BJ (cell line): ENCODE measurements around the gene KIF3A. TPM values are rescaled to one million over a fixed set of nuclear protein-coding genes. Genes with fewer than 3 reads are reported as not detected.

Source experiments
- CTCF ChIA-PET: fragments of 350-600 bp; formaldehyde crosslinking; extraction: SDS; loops from one replicate; lab custom pipeline; 2021; ENCODE audit warnings: antibody characterized with exemption, inconsistent platforms; lab: Yijun Ruan, JAX
- POLR2A ChIA-PET: fragments of 300-600 bp; sonication (Branson Sonifier 250); formaldehyde crosslinking; extraction: SDS; loops from one replicate; lab custom pipeline; 2021; ENCODE audit warnings: antibody characterized with exemption; lab: Charles Lee
- DNase-seq: peaks from one replicate; pipeline ENCODE4 v3.0.0-alpha.2; 2011; ENCODE audit warnings: low read depth
- H3K27me3 ChIP-seq: 2 replicates; pipeline ENCODE4 v1.6.0; 2011; ENCODE audit warnings: low read length; ENCODE audit not compliant: control insufficient read depth, insufficient read depth
- H3K36me3 ChIP-seq: 2 replicates; pipeline ENCODE4 v1.5.1; 2011; ENCODE audit warnings: low read length; ENCODE audit not compliant: control insufficient read depth, insufficient read depth
- H3K4me3 ChIP-seq: 2 replicates; pipeline ENCODE4 v1.5.1; 2011; ENCODE audit warnings: low read depth, mild to moderate bottlenecking, control low read depth, low read length
- polyA plus RNA-seq: library from polyadenylated mRNA; depleted of rRNA; stranded (reverse); fragments of >200 nt; gene quantifications from 2 replicates; pipeline ENCODE4 v1.2.3, GENCODE V29; 2011
- TF ChIP-seq, protein P1 (sequence below): IDR thresholded peaks from 2 replicates; pipeline ENCODE4 v1.5.1; 2011; ENCODE audit warnings: low read depth, mild to moderate bottlenecking, control low read depth, inconsistent platforms, low read length, moderate library complexity; ENCODE audit not compliant: insufficient read depth

KIF3A gene
- polyA plus RNA-seq, 1 experiment, result 2.9 TPM

DNA sequence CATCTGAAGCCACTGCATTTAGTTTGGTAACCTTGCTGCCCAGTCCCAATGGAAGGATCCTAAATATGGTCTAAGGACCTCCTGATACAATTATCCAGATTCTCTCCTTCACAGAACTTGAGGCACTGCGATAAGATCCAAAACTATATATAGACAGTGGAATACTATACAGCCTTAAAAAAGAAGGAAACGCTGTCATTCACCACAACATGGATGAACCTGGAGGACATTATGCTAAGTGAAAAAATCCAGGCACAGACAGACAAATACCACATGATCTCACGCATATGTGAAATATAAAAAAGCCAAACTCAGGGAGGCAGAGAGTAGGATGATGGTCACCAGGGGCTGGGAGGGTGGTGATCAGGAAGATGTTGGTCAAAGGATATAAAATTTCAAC lies 66.3 kb downstream of the KIF3A start:
- ChIA-PET CTCF (interaction anchor here (0.6 kb wide), 1 partner anchor 16 kb away, joined by 3 read pairs; no protein-coding TSS in a partner anchor), POLR2A (no interaction called here)
- Histone ChIP-seq H3K27me3 (no peaks in the 10 kb centered on the region), H3K36me3 (no peaks in the 10 kb centered on the region), H3K4me3 (no peak overlapping the region)
- TF ChIP-seq, protein P1, sequence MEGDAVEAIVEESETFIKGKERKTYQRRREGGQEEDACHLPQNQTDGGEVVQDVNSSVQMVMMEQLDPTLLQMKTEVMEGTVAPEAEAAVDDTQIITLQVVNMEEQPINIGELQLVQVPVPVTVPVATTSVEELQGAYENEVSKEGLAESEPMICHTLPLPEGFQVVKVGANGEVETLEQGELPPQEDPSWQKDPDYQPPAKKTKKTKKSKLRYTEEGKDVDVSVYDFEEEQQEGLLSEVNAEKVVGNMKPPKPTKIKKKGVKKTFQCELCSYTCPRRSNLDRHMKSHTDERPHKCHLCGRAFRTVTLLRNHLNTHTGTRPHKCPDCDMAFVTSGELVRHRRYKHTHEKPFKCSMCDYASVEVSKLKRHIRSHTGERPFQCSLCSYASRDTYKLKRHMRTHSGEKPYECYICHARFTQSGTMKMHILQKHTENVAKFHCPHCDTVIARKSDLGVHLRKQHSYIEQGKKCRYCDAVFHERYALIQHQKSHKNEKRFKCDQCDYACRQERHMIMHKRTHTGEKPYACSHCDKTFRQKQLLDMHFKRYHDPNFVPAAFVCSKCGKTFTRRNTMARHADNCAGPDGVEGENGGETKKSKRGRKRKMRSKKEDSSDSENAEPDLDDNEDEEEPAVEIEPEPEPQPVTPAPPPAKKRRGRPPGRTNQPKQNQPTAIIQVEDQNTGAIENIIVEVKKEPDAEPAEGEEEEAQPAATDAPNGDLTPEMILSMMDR, result no peak
- DNase-seq, result no peak

DNA sequence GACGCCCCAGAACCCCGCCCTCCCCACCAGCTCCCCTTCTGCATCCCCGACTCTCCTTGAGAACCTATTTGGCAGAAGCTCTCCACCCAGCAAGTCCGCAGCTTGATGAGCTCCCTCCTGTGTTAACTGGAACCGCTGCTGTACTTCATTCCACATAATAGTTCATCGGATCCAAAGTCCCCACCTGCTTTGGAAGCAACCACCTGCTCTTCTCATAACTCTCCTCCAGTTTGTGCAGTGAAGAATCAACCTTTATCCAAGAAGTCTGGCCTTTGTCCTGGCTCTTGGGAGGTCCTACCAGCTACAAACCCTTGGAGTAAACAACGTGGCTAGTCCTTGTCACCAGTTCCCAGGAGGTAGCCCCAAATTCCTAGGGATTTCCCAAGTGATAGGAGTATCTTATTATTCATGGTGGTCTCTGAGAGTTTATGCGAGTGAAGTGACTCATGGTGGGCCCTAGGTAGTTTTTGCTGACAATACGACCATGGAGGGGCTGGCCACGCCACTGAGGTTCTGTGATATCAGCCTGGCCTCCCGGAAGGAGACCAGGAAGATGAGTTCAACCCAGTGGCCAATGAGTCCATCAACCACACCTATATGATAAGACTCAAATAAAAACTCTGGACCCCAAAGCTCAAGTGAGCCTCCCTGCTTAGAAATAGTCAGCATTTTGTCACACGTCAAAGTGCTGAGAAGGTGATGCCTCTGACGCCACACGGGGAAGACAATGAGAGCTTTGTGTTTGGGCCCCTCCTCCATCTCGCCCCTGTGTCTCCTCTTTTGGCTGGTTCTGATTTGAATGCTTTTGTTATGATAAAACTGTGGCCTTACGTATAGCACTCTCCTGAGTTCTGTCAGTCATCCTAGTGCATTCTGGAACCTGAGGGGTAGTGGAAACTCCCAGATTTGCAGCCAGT lies 67.1 kb downstream of the KIF3A start:
- CTCF ChIA-PET, result interaction anchor here (0.6 kb wide), 2 partner anchors 17 to 541 kb away, joined by 3 to 5 read pairs; no protein-coding TSS in a partner anchor
- TF ChIP-seq, protein P1, result no peak
- POLR2A ChIA-PET, result no interaction called here
- H3K27me3 ChIP-seq, result no peaks in the 10 kb centered on the region
- no peaks in the 10 kb centered on the region for H3K36me3 ChIP-seq
- H3K4me3 ChIP-seq, result no peak overlapping the region
- no peak for DNase-seq

DNA sequence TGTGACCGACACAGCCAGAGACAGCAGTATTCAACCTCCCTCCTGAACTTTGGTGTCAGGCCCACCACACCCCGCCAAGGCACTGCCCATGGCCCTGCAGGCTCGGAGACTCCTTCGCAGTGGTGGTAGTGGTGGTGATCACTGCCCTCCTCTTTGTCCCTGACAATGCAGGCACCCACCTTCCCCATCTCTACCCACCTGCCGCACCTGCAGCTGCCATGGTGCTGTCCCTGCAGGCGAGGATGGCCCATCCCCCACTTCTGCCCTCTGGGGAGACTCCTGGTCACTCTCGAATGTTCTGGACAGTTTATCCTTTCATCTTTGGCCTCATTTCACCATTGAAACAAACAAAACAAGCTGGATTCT lies 67.9 kb downstream of the KIF3A start:
- CTCF ChIA-PET, result interaction anchor here (0.6 kb wide), 1 partner anchor 540 kb away, joined by 5 read pairs; no protein-coding TSS in a partner anchor
- Histone ChIP-seq H3K4me3 (no peak overlapping the region), H3K27me3 (no peaks in the 10 kb centered on the region), H3K36me3 (no peaks in the 10 kb centered on the region)
- TF ChIP-seq, protein P1, result no peak
- POLR2A ChIA-PET, result no interaction called here
- DNase-seq, result no peak

DNA sequence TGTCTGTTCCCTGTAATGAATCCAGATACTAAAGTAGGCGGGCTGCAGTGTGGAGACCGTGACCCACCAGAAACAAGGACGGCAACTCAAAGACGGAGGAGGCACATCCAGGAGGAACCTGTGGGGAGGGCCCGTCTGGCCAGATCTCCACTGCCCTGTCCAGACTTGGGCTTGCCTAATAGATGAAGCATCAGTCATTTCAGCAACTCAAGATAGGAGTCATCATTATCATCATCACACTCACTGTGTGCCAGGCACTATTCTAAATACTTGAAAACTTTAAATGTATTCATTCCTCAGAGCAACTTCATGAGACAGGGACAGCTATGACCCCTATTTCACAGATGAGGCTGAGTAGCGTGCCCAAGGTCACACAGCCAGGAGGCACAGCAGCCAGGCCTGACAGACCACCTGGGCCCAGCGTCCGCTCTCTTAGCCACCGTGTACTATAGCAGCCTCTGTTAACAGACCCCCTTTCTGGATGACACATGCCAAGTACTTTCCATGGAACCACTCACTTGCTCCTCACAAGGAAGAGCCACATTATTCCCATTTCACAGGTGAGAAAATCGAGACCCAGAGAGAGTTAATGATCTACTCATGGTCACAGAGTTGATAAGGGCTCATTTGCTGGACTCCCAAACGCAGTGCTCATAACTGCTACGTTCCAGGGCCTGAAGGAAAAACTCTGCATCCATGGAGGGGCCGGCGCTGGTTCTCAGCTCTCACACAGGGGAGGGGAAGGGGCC lies 68.5 kb downstream of the KIF3A start:
- no peaks in the 10 kb centered on the region for H3K36me3 ChIP-seq
- POLR2A ChIA-PET, result no interaction called here
- H3K4me3 ChIP-seq, result no peak overlapping the region
- H3K27me3 ChIP-seq, result no peaks in the 10 kb centered on the region
- TF ChIP-seq, protein P1, result no peak
- DNase-seq, result no peak
- CTCF ChIA-PET, result no interaction called here
